Measurements from ENCODE around the gene KIF26B.

GRCh38 chr1:245395680-245396079 is 240.9 kb downstream of the KIF26B start:
- TF ChIP-seq POU6F1 (CRISPR knock-in tag; IDR thresholded peaks at IDR 0.05; ENCODE audit: borderline replicate concordance, low read depth), result no peak
- no peak for TF ChIP-seq PATZ1 (CRISPR knock-in tag; IDR thresholded peaks at IDR 0.05; ENCODE audit: borderline replicate concordance)

Data from SK-N-SH treated with all-trans-retinoic acid at 6 μM for 48 hours (cell line).